T-helper 1 cell treated with Interleukin-12 subunit alpha and Interleukin-12 subunit beta and Interleukin-4 antibody, amounts not matched to agents 30 ng/mL and 1 ng/mL, for 36 hours (primary cell): Measurements from ENCODE around the gene ASIC1. TPM values are rescaled to one million over a fixed set of nuclear protein-coding genes. Genes with fewer than 3 reads are reported as not detected.

Source experiments
- intact Hi-C: fragments of 100-400 bp; cut with micrococcal nuclease; formaldehyde crosslinking; loops from one replicate; pipeline ENCODE4 v1.15.1; 2024
- total RNA-seq: library from RNA; stranded (reverse); gene quantifications from 2 replicates; pipeline ENCODE4 v1.2.3, GENCODE V29; 2022

ASIC1 gene
- total RNA-seq, 1 donor from 2014 or later: 4.6 TPM

GRCh38 chr12:50132505-50133135 lies 75.2 kb downstream of the ASIC1 start:
- intact Hi-C loops: loop anchor here (1.0 to 2.0 kb wide), 8 partner anchors 20 to 269 kb away; partner anchors contain the start of genes CERS5 and COX14

Other genes starting within 250 kb of the ASIC1 start
- 2.8 TPM in 2 replicates for gene NCKAP5L, start 229.2 kb upstream of the ASIC1 start, total RNA-seq
- gene BCDIN3D, start 214.5 kb upstream of the ASIC1 start, total RNA-seq: 5.8 and 6.0 TPM in 2 replicates
- gene FAIM2, start 153.7 kb upstream of the ASIC1 start, total RNA-seq: 0.83 and 0.88 TPM in 2 replicates
- gene AQP2, start 106.9 kb upstream of the ASIC1 start, total RNA-seq: not detected in 2 replicates
- gene AQP5, start 95.7 kb upstream of the ASIC1 start, total RNA-seq: not detected in 2 replicates
- gene AQP6, start 84.6 kb upstream of the ASIC1 start, total RNA-seq: not detected in 2 replicates
- 112 TPM in 2 replicates for gene RACGAP1, start 32.1 kb upstream of the ASIC1 start, total RNA-seq
- gene SMARCD1, start 27.7 kb downstream of the ASIC1 start, total RNA-seq: 69.9 and 72.5 TPM in 2 replicates
- gene GPD1, start 46.4 kb downstream of the ASIC1 start, total RNA-seq: 0.54 and 0.95 TPM in 2 replicates
- 42.8 and 47.0 TPM in 2 replicates for gene COX14, start 54.6 kb downstream of the ASIC1 start, total RNA-seq
- 56.3 and 65.7 TPM in 2 replicates for gene CERS5, start 109.8 kb downstream of the ASIC1 start, total RNA-seq
- 31.2 and 31.9 TPM in 2 replicates for gene LIMA1, start 225.9 kb downstream of the ASIC1 start, total RNA-seq